HepG2 (cell line): ENCODE data around the gene SYT17. TPM values are rescaled to one million over a fixed set of nuclear protein-coding genes. Genes with fewer than 3 reads are reported as not detected.

Experiments
- ATAC-seq: fragments of 200-7000 bp; cut with Tn5 transposase; 3 replicates; pipeline ENCODE4 v1.9.1; 2020; ENCODE audit warnings: mild to moderate bottlenecking, moderate library complexity
- BruUV-seq: library from RNA; stranded (reverse); fragments of 400-500 nt; replicated peaks from 2 replicates; lab custom pipeline; 2021; lab: Mats Ljungman, UMichigan
- CTCF ChIA-PET: fragments of 300-600 bp; formaldehyde crosslinking; extraction: SDS; loops from one replicate; lab custom pipeline; 2021; ENCODE audit warnings: low total read pairs, inconsistent platforms, low intra/inter-chr PET ratio; lab: Yijun Ruan, JAX
- POLR2A ChIA-PET: fragments of 350-600 bp; sonication (Branson Sonifier 250); formaldehyde crosslinking; loops from one replicate; lab custom pipeline; 2020; ENCODE audit warnings: antibody characterized with exemption, inconsistent platforms; lab: Yijun Ruan, JAX
- DNase-seq: peaks from one replicate; pipeline ENCODE4 v3.0.0-alpha.2; 2015; ENCODE audit warnings: low spot score
- FAIRE-seq: peaks from 3 replicates; lab custom pipeline; 2011; peaks lifted over from hg19 to GRCh38; lab: Jason Lieb, UNC
- H2AFZ ChIP-seq: one replicate; pipeline ENCODE4 v1.6.1; 2011; ENCODE audit warnings: low read length, inconsistent platforms
- H3K27ac ChIP-seq: fragments of 300-600 bp; 3 replicates; pipeline ENCODE4 v1.8.0; 2011; ENCODE audit warnings: mixed run types, mild to moderate bottlenecking, mixed read lengths, low read length, inconsistent platforms; ENCODE audit not compliant: insufficient read depth; ENCODE audit errors: extremely low read length
- H3K27me3 ChIP-seq, 2 experiments: fragments of 200-600 bp in 1 of 2; 2 replicates in 1 of 2; 3 replicates in 1 of 2; pipeline versions ENCODE4 v1.6.0 to v1.8.0; 2011; ENCODE audit warnings: low read length in 2 of 2, mild to moderate bottlenecking in 2 of 2, moderate library complexity in 2 of 2, inconsistent platforms in 1 of 2; ENCODE audit not compliant: insufficient read depth in 2 of 2, control insufficient read depth in 1 of 2
- H3K36me3 ChIP-seq, 2 experiments: fragments of 200-600 bp in 1 of 2; replicated peaks in 1 of 2; 2 replicates in 1 of 2; 3 replicates in 1 of 2; pipeline versions ENCODE4 v1.5.1 to v1.8.0; 2011; ENCODE audit warnings: low read length in 2 of 2, inconsistent platforms in 1 of 2; ENCODE audit not compliant: insufficient read depth in 2 of 2, control insufficient read depth in 1 of 2
- H3K4me1 ChIP-seq: 2 replicates; pipeline ENCODE4 v1.5.1; 2012; ENCODE audit warnings: low read length, inconsistent platforms; ENCODE audit not compliant: insufficient read depth
- H3K4me2 ChIP-seq: 2 replicates; pipeline ENCODE4 v1.6.0; 2011; ENCODE audit warnings: low read depth, low read length, inconsistent platforms
- H3K4me3 ChIP-seq, 3 experiments: fragments of 200-600 bp in 1 of 3; sonication (generic), shearing (Covaris generic) in 1 of 3; replicated peaks in 1 of 3; 2 replicates each; pipeline ENCODE4 v1.5.1; 2011 to 2016; ENCODE audit warnings: low read length in 3 of 3, inconsistent platforms in 2 of 3, low read depth in 2 of 3, mild to moderate bottlenecking in 2 of 3, control low read depth in 1 of 3, mixed read lengths in 1 of 3; ENCODE audit not compliant: insufficient read depth in 1 of 3
- H3K79me2 ChIP-seq: one replicate; pipeline ENCODE4 v1.6.1; 2011; ENCODE audit warnings: low read length, inconsistent platforms; ENCODE audit not compliant: insufficient read depth
- H3K9ac ChIP-seq: 2 replicates; pipeline ENCODE4 v1.6.0; 2011; ENCODE audit warnings: mild to moderate bottlenecking, low read depth, low read length, inconsistent platforms; ENCODE audit not compliant: insufficient read depth
- H3K9me3 ChIP-seq: 2 replicates; pipeline ENCODE4 v1.5.1; 2012; ENCODE audit warnings: mild to moderate bottlenecking, low read length
- H4K20me1 ChIP-seq: 2 replicates; pipeline ENCODE4 v1.6.0; 2011; ENCODE audit warnings: inconsistent platforms, mild to moderate bottlenecking, low read length, moderate library complexity; ENCODE audit not compliant: insufficient read depth
- NFE2L2 ChIP-seq: fragments of 150-350 bp; IDR thresholded peaks from 2 replicates; pipeline ENCODE4 v1.6.1; 2014; ENCODE audit warnings: low read length
- NKX3-1 ChIP-seq: sonication (generic); formaldehyde crosslinking; IDR thresholded peaks from 2 replicates; pipeline ENCODE4 v1.5.0; 2020; ENCODE audit warnings: missing genetic modification reagents
- POLR2AphosphoS5 ChIP-seq: IDR thresholded peaks from 2 replicates; pipeline ENCODE4 v1.6.1; 2012; ENCODE audit warnings: low read depth, low read length
- XBP1 ChIP-seq: sonication (generic); formaldehyde crosslinking; IDR thresholded peaks from 2 replicates; pipeline ENCODE4 v1.5.0; 2020; ENCODE audit warnings: missing genetic modification reagents
- ZFP62 ChIP-seq: sonication (generic); formaldehyde crosslinking; IDR thresholded peaks from 2 replicates; pipeline ENCODE4 v1.4.0; 2020; ENCODE audit warnings: missing genetic modification reagents
- ZNF296 ChIP-seq: sonication (generic); formaldehyde crosslinking; conservative IDR thresholded peaks from 2 replicates; pipeline ENCODE4 v1.5.0; 2020; ENCODE audit warnings: mild to moderate bottlenecking, missing genetic modification reagents
- ZNF776 ChIP-seq: sonication (generic); formaldehyde crosslinking; IDR thresholded peaks from 2 replicates; pipeline ENCODE4 v1.4.0; 2020; ENCODE audit warnings: mild to moderate bottlenecking, missing genetic modification reagents
- ZSCAN30 ChIP-seq: sonication (generic); formaldehyde crosslinking; IDR thresholded peaks from 2 replicates; pipeline ENCODE4 v1.5.0; 2020; ENCODE audit warnings: mild to moderate bottlenecking, missing genetic modification reagents
- WGBS: methylation state at CpG from one replicate; pipeline ENCODE4 v1.1.6; 2017; ENCODE audit warnings: low lambda C conversion rate; 5-methylcytosine and 5-hydroxymethylcytosine counted together
- in situ Hi-C: cut with HindIII; loops from 2 replicates; pipeline ENCODE4 v1.10.0; 2017; ENCODE audit warnings: low pct_unique_long_range_greater_than_20kb; ENCODE audit not compliant: extremely low pct_ligation_motif_present
- intact Hi-C: fragments of 100-400 bp; cut with micrococcal nuclease; formaldehyde crosslinking; loops from one replicate; pipeline ENCODE4 v1.10.0; 2022; ENCODE audit not compliant: unreplicated experiment
- polyA plus RNA-seq, 8 experiments: library from polyadenylated mRNA; depleted of rRNA in 3 of 8; stranded (reverse) in 7 of 8; unstranded in 1 of 8; fragments of >200 nt; fragmentation: Illumina TruSeq in 4 of 8; extraction: Trizol in 4 of 8; gene quantifications; 2 replicates each; pipeline versions ENCODE4 v1.2.1 to v1.2.3, GENCODE V29; 2011 to 2016; ENCODE audit warnings: low read depth in 4 of 8, missing spikeins in 1 of 8, mixed read lengths in 1 of 8; ENCODE audit not compliant: insufficient read depth in 1 of 8
- total RNA-seq, 5 experiments: library from RNA; depleted of rRNA; stranded (reverse); fragments of >200 nt; fragmentation: Illumina TruSeq; extraction: Trizol; gene quantifications; 2 replicates each; pipeline ENCODE4 v1.2.3, GENCODE V29; 2016; ENCODE audit warnings: low read depth in 1 of 5
- TF ChIP-seq, protein P1 (sequence below): sonication (generic); formaldehyde crosslinking; IDR thresholded peaks from 2 replicates; pipeline ENCODE4 v1.5.1; 2020; ENCODE audit warnings: mild to moderate bottlenecking, missing genetic modification reagents, moderate library complexity
- TF ChIP-seq, protein P2 (sequence below): IDR thresholded peaks from 2 replicates; pipeline ENCODE4 v1.6.1; 2016; ENCODE audit warnings: missing compliant biosample characterization, missing genetic modification reagents, borderline replicate concordance
- TF ChIP-seq, protein P3 (sequence below): sonication (generic); formaldehyde crosslinking; IDR thresholded peaks from 2 replicates; pipeline ENCODE4 v1.4.0; 2020; ENCODE audit warnings: low read depth, mild to moderate bottlenecking, missing genetic modification reagents
- TF ChIP-seq, protein P4 (sequence below): sonication (generic); formaldehyde crosslinking; IDR thresholded peaks from 2 replicates; pipeline ENCODE4 v1.4.0; 2020; ENCODE audit warnings: mild to moderate bottlenecking, low read depth, missing genetic modification reagents
- TF ChIP-seq, protein P5 (sequence below): IDR thresholded peaks from 2 replicates; pipeline ENCODE4 v1.6.1; 2012; ENCODE audit warnings: inconsistent platforms
- TF ChIP-seq, protein P6 (sequence below): sonication (generic); formaldehyde crosslinking; IDR thresholded peaks from 2 replicates; pipeline ENCODE4 v1.8.0; 2022; ENCODE audit warnings: mild to moderate bottlenecking, missing genetic modification reagents, borderline replicate concordance
- TF ChIP-seq, protein P7 (sequence below): sonication (generic); formaldehyde crosslinking; IDR thresholded peaks from 2 replicates; pipeline ENCODE4 v1.4.0; 2020; ENCODE audit warnings: mild to moderate bottlenecking, missing genetic modification reagents

SYT17 gene
- total and polyA plus RNA-seq, 2 of the 13 experiments (the other 11 are each of a cell fraction or from before 2014, with no cell fraction given): 0.44 TPM; not detected in 1

DNA sequence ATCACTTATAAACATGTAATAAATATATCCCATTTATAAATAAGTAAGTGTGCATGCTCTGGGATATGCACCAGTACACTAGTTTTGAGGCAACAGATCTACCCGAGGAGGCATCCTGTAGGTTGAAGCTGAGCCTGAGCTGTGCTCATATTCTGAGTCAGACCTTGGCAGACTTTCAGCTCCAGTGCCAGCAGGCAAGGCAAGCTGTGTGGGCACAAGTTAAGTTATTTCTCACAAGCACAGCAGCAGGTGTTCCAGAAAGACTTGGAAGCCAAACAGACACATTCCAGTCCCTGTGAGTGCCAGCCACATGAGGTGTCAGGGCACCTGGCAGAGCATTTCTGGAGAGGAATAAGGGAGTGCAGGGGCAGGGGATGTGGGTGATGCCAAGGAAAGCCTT, 116.2 kb downstream of the SYT17 start:
- Histone ChIP-seq H3K79me2 (no peaks in the 10 kb centered on the region), H3K27me3 (0 out of 5 replicates have a peak, but pooled peaks cover 0 to 3% of the 10 kb centered on the region in 2 experiments), H3K4me1 (peaks cover 7% of the 10 kb centered on the region; the same call in 1 of the 2 replicates), H3K4me3 (no peak overlapping the region), H3K27ac (no peak overlapping the region), H4K20me1 (no peaks in the 10 kb centered on the region), H2AFZ (no peak overlapping the region), H3K9ac (no peak overlapping the region), H3K9me3 (no peaks in the 10 kb centered on the region), H3K36me3 (no peaks in the 10 kb centered on the region), H3K4me2 (no peak overlapping the region)
- BruUV-seq: no TSS peak
- 0% methylated on average over 1 of the region's 1 CpG for WGBS
- in situ Hi-C loops (no loop called here), intact Hi-C loops (no loop called here)
- ATAC-seq: no peak
- ChIA-PET POLR2A (no interaction called here), CTCF (no interaction called here)
- no peak for DNase-seq
- TF ChIP-seq POLR2AphosphoS5 (no peak), ZNF776 (no peak), NFE2L2 (no peak), ZSCAN30 (CRISPR knock-in tag) (no peak), XBP1 (CRISPR knock-in tag) (no peak), ZFP62 (CRISPR knock-in tag) (no peak), ZNF296 (CRISPR knock-in tag) (no peak), NKX3-1 (no peak)
- TF ChIP-seq, protein P1, sequence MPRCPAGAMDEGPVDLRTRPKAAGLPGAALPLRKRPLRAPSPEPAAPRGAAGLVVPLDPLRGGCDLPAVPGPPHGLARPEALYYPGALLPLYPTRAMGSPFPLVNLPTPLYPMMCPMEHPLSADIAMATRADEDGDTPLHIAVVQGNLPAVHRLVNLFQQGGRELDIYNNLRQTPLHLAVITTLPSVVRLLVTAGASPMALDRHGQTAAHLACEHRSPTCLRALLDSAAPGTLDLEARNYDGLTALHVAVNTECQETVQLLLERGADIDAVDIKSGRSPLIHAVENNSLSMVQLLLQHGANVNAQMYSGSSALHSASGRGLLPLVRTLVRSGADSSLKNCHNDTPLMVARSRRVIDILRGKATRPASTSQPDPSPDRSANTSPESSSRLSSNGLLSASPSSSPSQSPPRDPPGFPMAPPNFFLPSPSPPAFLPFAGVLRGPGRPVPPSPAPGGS (CRISPR knock-in tag): no peak
- TF ChIP-seq, protein P2, sequence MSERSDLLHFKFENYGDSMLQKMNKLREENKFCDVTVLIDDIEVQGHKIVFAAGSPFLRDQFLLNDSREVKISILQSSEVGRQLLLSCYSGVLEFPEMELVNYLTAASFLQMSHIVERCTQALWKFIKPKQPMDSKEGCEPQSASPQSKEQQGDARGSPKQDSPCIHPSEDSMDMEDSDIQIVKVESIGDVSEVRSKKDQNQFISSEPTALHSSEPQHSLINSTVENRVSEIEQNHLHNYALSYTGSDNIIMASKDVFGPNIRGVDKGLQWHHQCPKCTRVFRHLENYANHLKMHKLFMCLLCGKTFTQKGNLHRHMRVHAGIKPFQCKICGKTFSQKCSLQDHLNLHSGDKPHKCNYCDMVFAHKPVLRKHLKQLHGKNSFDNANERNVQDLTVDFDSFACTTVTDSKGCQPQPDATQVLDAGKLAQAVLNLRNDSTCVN (CRISPR knock-in tag): no peak
- TF ChIP-seq, protein P3, sequence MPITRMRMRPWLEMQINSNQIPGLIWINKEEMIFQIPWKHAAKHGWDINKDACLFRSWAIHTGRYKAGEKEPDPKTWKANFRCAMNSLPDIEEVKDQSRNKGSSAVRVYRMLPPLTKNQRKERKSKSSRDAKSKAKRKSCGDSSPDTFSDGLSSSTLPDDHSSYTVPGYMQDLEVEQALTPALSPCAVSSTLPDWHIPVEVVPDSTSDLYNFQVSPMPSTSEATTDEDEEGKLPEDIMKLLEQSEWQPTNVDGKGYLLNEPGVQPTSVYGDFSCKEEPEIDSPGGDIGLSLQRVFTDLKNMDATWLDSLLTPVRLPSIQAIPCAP (CRISPR knock-in tag): no peak
- TF ChIP-seq, protein P4, sequence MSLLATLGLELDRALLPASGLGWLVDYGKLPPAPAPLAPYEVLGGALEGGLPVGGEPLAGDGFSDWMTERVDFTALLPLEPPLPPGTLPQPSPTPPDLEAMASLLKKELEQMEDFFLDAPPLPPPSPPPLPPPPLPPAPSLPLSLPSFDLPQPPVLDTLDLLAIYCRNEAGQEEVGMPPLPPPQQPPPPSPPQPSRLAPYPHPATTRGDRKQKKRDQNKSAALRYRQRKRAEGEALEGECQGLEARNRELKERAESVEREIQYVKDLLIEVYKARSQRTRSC (CRISPR knock-in tag): no peak
- TF ChIP-seq, protein P5, sequence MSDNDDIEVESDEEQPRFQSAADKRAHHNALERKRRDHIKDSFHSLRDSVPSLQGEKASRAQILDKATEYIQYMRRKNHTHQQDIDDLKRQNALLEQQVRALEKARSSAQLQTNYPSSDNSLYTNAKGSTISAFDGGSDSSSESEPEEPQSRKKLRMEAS: no peak
- TF ChIP-seq, protein P6, sequence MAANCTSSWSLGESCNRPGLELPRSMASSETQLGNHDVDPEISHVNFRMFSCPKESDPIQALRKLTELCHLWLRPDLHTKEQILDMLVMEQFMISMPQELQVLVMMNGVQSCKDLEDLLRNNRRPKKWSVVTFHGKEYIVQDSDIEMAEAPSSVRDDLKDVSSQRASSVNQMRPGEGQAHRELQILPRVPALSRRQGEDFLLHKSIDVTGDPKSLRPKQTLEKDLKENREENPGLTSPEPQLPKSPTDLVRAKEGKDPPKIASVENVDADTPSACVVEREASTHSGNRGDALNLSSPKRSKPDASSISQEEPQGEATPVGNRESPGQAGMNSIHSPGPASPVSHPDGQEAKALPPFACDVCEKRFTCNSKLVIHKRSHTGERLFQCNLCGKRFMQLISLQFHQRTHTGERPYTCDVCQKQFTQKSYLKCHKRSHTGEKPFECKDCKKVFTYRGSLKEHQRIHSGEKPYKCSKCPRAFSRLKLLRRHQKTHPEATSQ (CRISPR knock-in tag): no peak
- TF ChIP-seq, protein P7, sequence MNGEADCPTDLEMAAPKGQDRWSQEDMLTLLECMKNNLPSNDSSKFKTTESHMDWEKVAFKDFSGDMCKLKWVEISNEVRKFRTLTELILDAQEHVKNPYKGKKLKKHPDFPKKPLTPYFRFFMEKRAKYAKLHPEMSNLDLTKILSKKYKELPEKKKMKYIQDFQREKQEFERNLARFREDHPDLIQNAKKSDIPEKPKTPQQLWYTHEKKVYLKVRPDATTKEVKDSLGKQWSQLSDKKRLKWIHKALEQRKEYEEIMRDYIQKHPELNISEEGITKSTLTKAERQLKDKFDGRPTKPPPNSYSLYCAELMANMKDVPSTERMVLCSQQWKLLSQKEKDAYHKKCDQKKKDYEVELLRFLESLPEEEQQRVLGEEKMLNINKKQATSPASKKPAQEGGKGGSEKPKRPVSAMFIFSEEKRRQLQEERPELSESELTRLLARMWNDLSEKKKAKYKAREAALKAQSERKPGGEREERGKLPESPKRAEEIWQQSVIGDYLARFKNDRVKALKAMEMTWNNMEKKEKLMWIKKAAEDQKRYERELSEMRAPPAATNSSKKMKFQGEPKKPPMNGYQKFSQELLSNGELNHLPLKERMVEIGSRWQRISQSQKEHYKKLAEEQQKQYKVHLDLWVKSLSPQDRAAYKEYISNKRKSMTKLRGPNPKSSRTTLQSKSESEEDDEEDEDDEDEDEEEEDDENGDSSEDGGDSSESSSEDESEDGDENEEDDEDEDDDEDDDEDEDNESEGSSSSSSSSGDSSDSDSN (CRISPR knock-in tag): no peak
- FAIRE-seq: no peak
